Measurements from ENCODE around the gene ABLIM2. TPM values are rescaled to one million over a fixed set of nuclear protein-coding genes. Genes with fewer than 3 reads are reported as not detected.

ABLIM2 gene
- total RNA-seq, 5 donors from 2014 or later (not counting 1 experiment from before 2014, with no cell fraction given): 2.6 to 7.0 (median 5.5) TPM

- Mint-ChIP-seq H3K4me3 (no peak overlapping the region), H3K27ac (no peak overlapping the region), H3K9me3 (no peaks in the 10 kb centered on the region), H3K4me1 (no peaks in the 10 kb centered on the region), H3K36me3 (peaks cover 18% of the 10 kb centered on the region), H3K27me3 (peaks cover 0 to 1% of the 10 kb centered on the region in 2 donors)
- no peaks in the 10 kb centered on the region for H3K36me3 ChIP-seq (ENCODE audit: control insufficient read depth in 2 of 2, extremely low read depth in 1 of 2, insufficient read depth in 1 of 2, low read length in 1 of 2)
- H3K9me3 ChIP-seq: no peaks in the 10 kb centered on the region
- DNase-seq (no peak), ATAC-seq (replicated peaks in 1 of 4) (no peak)
- POLR2A ChIA-PET: no interaction called here
- H3K27ac ChIP-seq (ENCODE audit: low read length): no peak overlapping the region
- 90% methylated on average over 11 of the region's 12 CpGs for WGBS (ENCODE audit: insufficient coverage)
- CTCF ChIA-PET: no interaction called here
- no peak overlapping the region for H3K4me3 ChIP-seq (ENCODE audit: control insufficient read depth in 1 of 2, extremely low read depth in 1 of 2, low read length in 1 of 2)
- H3K4me1 ChIP-seq (ENCODE audit: control insufficient read depth in 1 of 2, extremely low read depth in 1 of 2, insufficient read depth in 2 of 2, low read length in 2 of 2): no peaks in the 10 kb centered on the region
- peaks cover 0 to 9% of the 10 kb centered on the region in 2 experiments for H3K27me3 ChIP-seq (replicated peaks in 1 of 2; ENCODE audit: control insufficient read depth in 2 of 2, extremely low read depth in 1 of 2, insufficient read depth in 2 of 2, low read length in 1 of 2)
Observed at GRCh38 chr4:8008391-8008790, 150.2 kb downstream of the ABLIM2 start.

GRCh38 chr4:8007581-8007980 is 151.0 kb downstream of the ABLIM2 start:
- POLR2A ChIA-PET: no interaction called here
- Mint-ChIP-seq H3K4me1 (peaks cover 0 to 2% (median 0%) of the 10 kb centered on the region in 3 donors), H3K9me3 (no peaks in the 10 kb centered on the region), H3K4me3 (no peak overlapping the region), H3K36me3 (peaks cover 20% of the 10 kb centered on the region), H3K27me3 (peaks cover 1 to 5% of the 10 kb centered on the region in 2 donors), H3K27ac (no peak overlapping the region)
- Histone ChIP-seq H3K36me3 (ENCODE audit: control insufficient read depth in 2 of 2, extremely low read depth in 1 of 2, insufficient read depth in 1 of 2, low read length in 1 of 2) (no peaks in the 10 kb centered on the region), H3K4me1 (ENCODE audit: control insufficient read depth in 1 of 2, extremely low read depth in 1 of 2, insufficient read depth in 2 of 2, low read length in 2 of 2) (no peaks in the 10 kb centered on the region), H3K27ac (ENCODE audit: low read length) (no peak overlapping the region), H3K4me3 (ENCODE audit: control insufficient read depth in 1 of 2, extremely low read depth in 1 of 2, low read length in 1 of 2) (no peak overlapping the region), H3K27me3 (replicated peaks in 1 of 2; ENCODE audit: control insufficient read depth in 2 of 2, extremely low read depth in 1 of 2, insufficient read depth in 2 of 2, low read length in 1 of 2) (peaks cover 0 to 10% of the 10 kb centered on the region in 2 experiments), H3K9me3 (no peaks in the 10 kb centered on the region)
- no peak for ATAC-seq (replicated peaks in 1 of 4)
- CTCF ChIA-PET: no interaction called here
- no peak for DNase-seq
- WGBS (ENCODE audit: insufficient coverage): 84% methylated on average over 7 of the region's 11 CpGs

GRCh38 chr4:8006471-8006870 is 152.1 kb downstream of the ABLIM2 start:
- no peak for DNase-seq
- POLR2A ChIA-PET: no interaction called here
- H3K4me1 Mint-ChIP-seq: peaks cover 0 to 8% (median 0%) of the 10 kb centered on the region in 3 donors
- CTCF ChIA-PET: no interaction called here
- H3K27ac ChIP-seq (ENCODE audit: low read length): no peak overlapping the region
- H3K4me3 ChIP-seq (ENCODE audit: control insufficient read depth in 1 of 2, extremely low read depth in 1 of 2, low read length in 1 of 2): no peak overlapping the region
- no peak overlapping the region for H3K27ac Mint-ChIP-seq
- H3K9me3 ChIP-seq: no peaks in the 10 kb centered on the region
- peaks cover 1 to 8% of the 10 kb centered on the region in 2 donors for H3K27me3 Mint-ChIP-seq
- peaks cover 0 to 17% of the 10 kb centered on the region in 2 experiments for H3K27me3 ChIP-seq (replicated peaks in 1 of 2; ENCODE audit: control insufficient read depth in 2 of 2, extremely low read depth in 1 of 2, insufficient read depth in 2 of 2, low read length in 1 of 2)
- no peak overlapping the region for H3K4me3 Mint-ChIP-seq
- H3K36me3 ChIP-seq (ENCODE audit: control insufficient read depth in 2 of 2, extremely low read depth in 1 of 2, insufficient read depth in 1 of 2, low read length in 1 of 2): no peaks in the 10 kb centered on the region
- peaks cover 20% of the 10 kb centered on the region for H3K36me3 Mint-ChIP-seq
- no peaks in the 10 kb centered on the region for H3K9me3 Mint-ChIP-seq
- no peaks in the 10 kb centered on the region for H3K4me1 ChIP-seq (ENCODE audit: control insufficient read depth in 1 of 2, extremely low read depth in 1 of 2, insufficient read depth in 2 of 2, low read length in 2 of 2)
- 62% methylated on average over 5 of the region's 12 CpGs for WGBS (ENCODE audit: insufficient coverage)
- ATAC-seq (replicated peaks in 1 of 4): no peak

GRCh38 chr4:8005814-8006215 is 152.8 kb downstream of the ABLIM2 start:
- Mint-ChIP-seq H3K27me3 (peaks cover 1 to 8% of the 10 kb centered on the region in 2 donors), H3K27ac (no peak overlapping the region), H3K4me3 (no peak overlapping the region), H3K4me1 (peaks cover 0 to 8% (median 0%) of the 10 kb centered on the region in 3 donors), H3K36me3 (peaks cover 20% of the 10 kb centered on the region), H3K9me3 (no peaks in the 10 kb centered on the region)
- DNase-seq: no peak
- Histone ChIP-seq H3K4me3 (ENCODE audit: control insufficient read depth in 1 of 2, extremely low read depth in 1 of 2, low read length in 1 of 2) (no peak overlapping the region), H3K4me1 (ENCODE audit: control insufficient read depth in 1 of 2, extremely low read depth in 1 of 2, insufficient read depth in 2 of 2, low read length in 2 of 2) (no peaks in the 10 kb centered on the region), H3K9me3 (no peaks in the 10 kb centered on the region), H3K27me3 (replicated peaks in 1 of 2; ENCODE audit: control insufficient read depth in 2 of 2, extremely low read depth in 1 of 2, insufficient read depth in 2 of 2, low read length in 1 of 2) (peaks cover 0 to 17% of the 10 kb centered on the region in 2 experiments), H3K27ac (ENCODE audit: low read length) (no peak overlapping the region), H3K36me3 (ENCODE audit: control insufficient read depth in 2 of 2, extremely low read depth in 1 of 2, insufficient read depth in 1 of 2, low read length in 1 of 2) (no peaks in the 10 kb centered on the region)
- ChIA-PET CTCF (no interaction called here), POLR2A (no interaction called here)
- 72% methylated on average over 8 of the region's 10 CpGs for WGBS (ENCODE audit: insufficient coverage)
- no peak for ATAC-seq (replicated peaks in 1 of 4)

GRCh38 chr4:8005033-8005808 is 153.4 kb downstream of the ABLIM2 start:
- H3K27me3 Mint-ChIP-seq: peaks cover 1 to 8% of the 10 kb centered on the region in 2 donors
- no peak overlapping the region for H3K4me3 Mint-ChIP-seq
- no peak overlapping the region for H3K4me3 ChIP-seq (ENCODE audit: control insufficient read depth in 1 of 2, extremely low read depth in 1 of 2, low read length in 1 of 2)
- H3K9me3 ChIP-seq: no peaks in the 10 kb centered on the region
- peaks cover 0 to 8% (median 0%) of the 10 kb centered on the region in 3 donors for H3K4me1 Mint-ChIP-seq
- no peaks in the 10 kb centered on the region for H3K36me3 ChIP-seq (ENCODE audit: control insufficient read depth in 2 of 2, extremely low read depth in 1 of 2, insufficient read depth in 1 of 2, low read length in 1 of 2)
- no peaks in the 10 kb centered on the region for H3K9me3 Mint-ChIP-seq
- H3K4me1 ChIP-seq (ENCODE audit: control insufficient read depth in 1 of 2, extremely low read depth in 1 of 2, insufficient read depth in 2 of 2, low read length in 2 of 2): no peaks in the 10 kb centered on the region
- H3K27ac Mint-ChIP-seq: no peak overlapping the region
- CTCF ChIA-PET: no interaction called here
- 85% methylated on average over 26 of the region's 36 CpGs for WGBS (ENCODE audit: insufficient coverage)
- ATAC-seq (replicated peaks in 1 of 4): no peak
- POLR2A ChIA-PET: no interaction called here
- H3K27me3 ChIP-seq (replicated peaks in 1 of 2; ENCODE audit: control insufficient read depth in 2 of 2, extremely low read depth in 1 of 2, insufficient read depth in 2 of 2, low read length in 1 of 2): peaks cover 0 to 17% of the 10 kb centered on the region in 2 experiments
- H3K36me3 Mint-ChIP-seq: peaks cover 20% of the 10 kb centered on the region
- no peak for DNase-seq
- no peak overlapping the region for H3K27ac ChIP-seq (ENCODE audit: low read length)

GRCh38 chr4:8004066-8004465 is 154.5 kb downstream of the ABLIM2 start:
- Histone ChIP-seq H3K4me3 (ENCODE audit: control insufficient read depth in 1 of 2, extremely low read depth in 1 of 2, low read length in 1 of 2) (no peak overlapping the region), H3K36me3 (ENCODE audit: control insufficient read depth in 2 of 2, extremely low read depth in 1 of 2, insufficient read depth in 1 of 2, low read length in 1 of 2) (no peaks in the 10 kb centered on the region), H3K27ac (ENCODE audit: low read length) (no peak overlapping the region), H3K9me3 (no peaks in the 10 kb centered on the region), H3K27me3 (replicated peaks in 1 of 2; ENCODE audit: control insufficient read depth in 2 of 2, extremely low read depth in 1 of 2, insufficient read depth in 2 of 2, low read length in 1 of 2) (peaks cover 0 to 17% of the 10 kb centered on the region in 2 experiments), H3K4me1 (ENCODE audit: control insufficient read depth in 1 of 2, extremely low read depth in 1 of 2, insufficient read depth in 2 of 2, low read length in 2 of 2) (no peaks in the 10 kb centered on the region)
- H3K36me3 Mint-ChIP-seq: peaks cover 20% of the 10 kb centered on the region
- H3K27ac Mint-ChIP-seq: no peak overlapping the region
- DNase-seq: no peak
- ATAC-seq (replicated peaks in 1 of 4): no peak
- ChIA-PET POLR2A (no interaction called here), CTCF (no interaction called here)
- H3K9me3 Mint-ChIP-seq: no peaks in the 10 kb centered on the region
- H3K27me3 Mint-ChIP-seq: peaks cover 1 to 8% of the 10 kb centered on the region in 2 donors
- 65% methylated on average over 5 of the region's 6 CpGs for WGBS (ENCODE audit: insufficient coverage)
- peaks cover 0 to 8% (median 0%) of the 10 kb centered on the region in 3 donors for H3K4me1 Mint-ChIP-seq
- no peak overlapping the region for H3K4me3 Mint-ChIP-seq
